ENCODE data around the gene NRBF2.
"Not testable (repeated sequence)": the region's sequence is repeated elsewhere in the genome, so short reads cannot be mapped to it uniquely, and the experiment has no call there.

The NRBF2 gene

GRCh38 chr10:63137306-63137705, 4.2 kb downstream of the NRBF2 start:
- no peak overlapping the region for H3K4me3 ChIP-seq (ENCODE audit: low read depth, low read length)
- no peak for DNase-seq (ENCODE audit: low read depth)
- no peak for TF ChIP-seq CTCF (IDR thresholded peaks at IDR 0.05; ENCODE audit: low read depth, low read length, missing control alignments)

- no peak for DNase-seq (ENCODE audit: low read depth)
- no peak overlapping the region for H3K4me3 ChIP-seq (ENCODE audit: low read depth, low read length)
- no peak for TF ChIP-seq CTCF (IDR thresholded peaks at IDR 0.05; ENCODE audit: low read depth, low read length, missing control alignments)
Measured at GRCh38 chr10:63140077-63140476, 6.9 kb downstream of the NRBF2 start.

- no peak for DNase-seq (ENCODE audit: low read depth)
- no peak for TF ChIP-seq CTCF (IDR thresholded peaks at IDR 0.05; ENCODE audit: low read depth, low read length, missing control alignments)
- no peak overlapping the region for H3K4me3 ChIP-seq (ENCODE audit: low read depth, low read length)
Measured at GRCh38 chr10:63142136-63142535, 9.0 kb downstream of the NRBF2 start.

GRCh38 chr10:63143987-63144386, 10.9 kb downstream of the NRBF2 start:
- no peak overlapping the region for H3K4me3 ChIP-seq (ENCODE audit: low read depth, low read length)

GRCh38 chr10:63145782-63146181, 12.7 kb downstream of the NRBF2 start:
- DNase-seq (ENCODE audit: low read depth), result no peak
- no peak for TF ChIP-seq CTCF (IDR thresholded peaks at IDR 0.05; ENCODE audit: low read depth, low read length, missing control alignments)
- no peak overlapping the region for H3K4me3 ChIP-seq (ENCODE audit: low read depth, low read length)

More at GRCh38 chr10:63143987-63144386, 10.9 kb downstream of the NRBF2 start:
- no peak for TF ChIP-seq CTCF (IDR thresholded peaks at IDR 0.05; ENCODE audit: low read depth, low read length, missing control alignments)
- DNase-seq (ENCODE audit: low read depth), result no peak

- DNase-seq (ENCODE audit: low read depth), result no peak
- no peak for TF ChIP-seq CTCF (IDR thresholded peaks at IDR 0.05; ENCODE audit: low read depth, low read length, missing control alignments)
- H3K4me3 ChIP-seq (ENCODE audit: low read depth, low read length), result no peak overlapping the region
Measured at GRCh38 chr10:63146503-63146902, 13.4 kb downstream of the NRBF2 start.

- H3K4me3 ChIP-seq (ENCODE audit: low read depth, low read length), result no peak overlapping the region
- TF ChIP-seq CTCF (IDR thresholded peaks at IDR 0.05; ENCODE audit: low read depth, low read length, missing control alignments), result no peak
- DNase-seq (ENCODE audit: low read depth), result no peak
Measured at GRCh38 chr10:63150745-63151144, 17.6 kb downstream of the NRBF2 start.

- not testable (repeated sequence) for H3K4me3 ChIP-seq (ENCODE audit: low read depth, low read length); DNase-seq (ENCODE audit: low read depth)
Measured at GRCh38 chr10:63153868-63154545, 20.9 kb downstream of the NRBF2 start.
